GOT3 (cell line): Measurements from ENCODE around the gene GNG13.
"Not testable (repeated sequence)": the region's sequence is repeated elsewhere in the genome, so short reads cannot be mapped to it uniquely, and the experiment has no call there.

Experiments
- DNase-seq: peaks from one replicate; lab custom pipeline; 2025; ENCODE audit warnings: mixed read lengths; lab: John Stamatoyannopoulos, UW

GNG13 gene

GRCh38 chr16:761625-762513 is 38.7 kb downstream of the GNG13 start:
- no peak for DNase-seq

GRCh38 chr16:760545-761343 is 39.8 kb downstream of the GNG13 start, which contains the start of gene MSLN:
Gene MSLN (plus strand): TSS chr16:760734. CDS start chr16:762681, 1,947 bp downstream.
- DNase-seq, result no peak

- DNase-seq, result no peak
Measured at GRCh38 chr16:760065-760464, 40.5 kb downstream of the GNG13 start.

GRCh38 chr16:759110-759910 is 41.2 kb downstream of the GNG13 start:
- DNase-seq, result no peak

GRCh38 chr16:756428-756827 is 44.1 kb downstream of the GNG13 start:
- no peak for DNase-seq

- no peak for DNase-seq
Measured at GRCh38 chr16:754656-755055, 45.9 kb downstream of the GNG13 start.

GRCh38 chr16:754121-754607 is 46.4 kb downstream of the GNG13 start:
- DNase-seq, result not testable (repeated sequence)

- no peak for DNase-seq
Measured at GRCh38 chr16:752007-752312, 48.6 kb downstream of the GNG13 start.

GRCh38 chr16:751152-752006 is 49.2 kb downstream of the GNG13 start:
- no peak for DNase-seq

GRCh38 chr16:750485-750884 is 50.0 kb downstream of the GNG13 start:
- no peak for DNase-seq

GRCh38 chr16:749010-749409 is 51.5 kb downstream of the GNG13 start:
- DNase-seq, result no peak
